Sciatic nerve (tissue), 2 donors: ENCODE results near the gene SPG7. TPM values are rescaled to one million over a fixed set of nuclear protein-coding genes. Genes with fewer than 3 reads are reported as not detected.

Source experiments
- ATAC-seq: fragments of 200-7000 bp; cut with Tn5 transposase; one replicate; pipeline ENCODE4 v1.9.1; 2020; ENCODE audit warnings: mild to moderate bottlenecking, moderate library complexity
- DNase-seq: peaks from one replicate; pipeline ENCODE4 v3.0.0-alpha.2; 2020; ENCODE audit warnings: low spot score
- intact Hi-C: fragments of 100-400 bp; cut with DNase I; formaldehyde crosslinking; loops from one replicate; pipeline ENCODE4 v1.14.2; 2022
- total RNA-seq: library from RNA; stranded (reverse); fragmentation: NEBNext Ultra II Directional; extraction: Animal tissue kit (Norgen Biotek cat#: 25700); gene quantifications from one replicate; pipeline ENCODE4 v1.2.1, GENCODE V29; 2021
- donor health status: DM: no; HTN: no; CAD: no.
- donor health status: DM: no; HTN: no; CAD: no.

Gene SPG7
- total RNA-seq, 1 donor from 2014 or later = 104 TPM

GRCh38 chr16:89602273-89602951 lies 94.2 kb downstream of the SPG7 start:
- intact Hi-C loops = no loop called here
- DNase-seq = no peak
- ATAC-seq = peak; percentile 38

DNA sequence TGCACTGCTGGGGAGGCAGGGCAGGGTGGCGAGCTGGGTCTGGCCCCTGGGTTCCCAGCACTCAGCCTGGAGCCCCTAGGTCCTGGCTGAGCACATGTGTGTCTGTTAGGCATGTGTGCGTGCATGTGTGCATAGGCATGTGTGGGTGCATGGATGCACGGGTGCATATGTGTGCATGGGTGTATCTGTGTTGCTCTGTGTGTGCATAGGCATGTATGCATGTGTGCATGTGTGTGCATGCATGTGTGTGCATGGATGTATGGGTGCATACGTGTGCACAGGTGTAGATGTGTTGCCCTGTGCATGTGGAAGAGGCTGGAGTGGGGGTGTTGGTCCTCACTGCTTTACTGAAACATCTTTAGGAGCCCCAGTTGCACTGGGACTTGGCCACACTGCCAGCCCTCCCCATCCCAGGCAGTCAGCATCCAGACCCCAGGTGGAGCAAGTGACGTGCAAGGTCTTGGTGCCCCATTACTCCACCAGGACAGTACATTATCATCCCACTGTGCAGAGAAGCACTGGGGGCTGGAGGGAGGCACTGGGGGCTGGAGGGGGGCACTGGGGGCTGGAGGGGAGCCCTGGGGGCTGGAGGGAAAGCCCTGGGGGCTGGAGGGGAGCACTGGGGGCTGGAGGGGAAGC lies 94.9 kb downstream of the SPG7 start:
- intact Hi-C loops = no loop called here
- no peak for ATAC-seq
- DNase-seq = no peak

DNA sequence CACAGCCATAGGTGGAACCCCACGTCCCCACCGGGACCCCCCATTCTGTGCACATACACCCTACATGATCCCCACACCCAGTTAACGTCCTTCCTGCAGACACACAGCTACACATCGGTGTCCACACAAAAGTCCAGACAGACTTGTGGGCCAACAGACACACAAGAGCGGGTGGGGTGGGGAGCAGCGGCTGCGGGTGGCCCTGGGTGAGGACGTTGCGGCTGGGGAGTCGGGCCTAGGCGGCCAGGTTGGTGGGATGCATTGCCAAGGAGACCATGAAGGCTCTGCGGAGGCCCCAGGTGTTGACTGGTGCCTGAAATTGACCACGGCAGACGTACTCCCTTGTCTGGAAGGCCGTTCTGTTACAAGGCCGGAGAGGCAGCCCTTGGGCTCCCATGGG lies 96.6 kb downstream of the SPG7 start:
- ATAC-seq = no peak
- intact Hi-C loops = no loop called here
- no peak for DNase-seq

GRCh38 chr16:89605186-89605970 lies 97.2 kb downstream of the SPG7 start:
- intact Hi-C loops = no loop called here
- DNase-seq (peak; percentile 50), ATAC-seq (no peak)

DNA sequence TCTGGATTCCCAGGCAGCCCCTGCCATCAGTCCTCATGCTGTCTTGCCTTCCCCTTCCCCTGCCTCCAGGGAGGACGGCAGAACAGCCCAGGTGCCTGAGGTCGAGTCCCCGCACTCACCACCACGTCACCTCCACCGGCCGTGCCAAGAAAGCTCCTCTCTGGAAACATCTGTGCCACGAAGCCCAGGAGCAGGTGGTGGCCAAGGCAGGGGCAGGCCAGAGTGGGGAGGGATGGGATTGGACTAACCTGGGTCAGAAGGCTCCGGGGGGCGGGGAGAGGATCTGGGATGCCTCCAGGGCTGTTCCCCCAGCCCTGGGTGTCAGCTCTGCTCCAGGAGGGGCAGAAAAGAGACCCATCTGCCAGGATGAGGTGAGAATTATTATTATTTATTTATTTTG lies 97.8 kb downstream of the SPG7 start:
- no peak for DNase-seq
- intact Hi-C loops = no loop called here
- no peak for ATAC-seq

Other genes starting within 250 kb of the SPG7 start
- gene ANKRD11, start 17.8 kb upstream of the SPG7 start, total RNA-seq = 140 TPM
- gene RPL13, start 52.3 kb downstream of the SPG7 start, total RNA-seq = 1,500 TPM
- not detected for gene CPNE7, start 67.4 kb downstream of the SPG7 start, total RNA-seq
- not detected for gene DPEP1, start 105.2 kb downstream of the SPG7 start, total RNA-seq
- 55.8 TPM for gene CHMP1A, start 149.3 kb downstream of the SPG7 start, total RNA-seq
- gene SPATA33, start 149.4 kb downstream of the SPG7 start, total RNA-seq = 6.5 TPM
- gene CDK10, start 178.3 kb downstream of the SPG7 start, total RNA-seq = 58.8 TPM
- gene SPATA2L, start 193.3 kb downstream of the SPG7 start, total RNA-seq = 10.6 TPM
- gene VPS9D1, start 212.5 kb downstream of the SPG7 start, total RNA-seq = 14.2 TPM
- gene ZNF276, start 213.1 kb downstream of the SPG7 start, total RNA-seq = 39.8 TPM